GM19463 (cell line): ENCODE measurements around the gene DYNC2I2.
"Not testable (repeated sequence)": the region's sequence is repeated elsewhere in the genome, so short reads cannot be mapped to it uniquely, and the experiment has no call there.

Source experiments
- ATAC-seq: cut with Tn5 transposase; IDR thresholded peaks from one replicate; pipeline ENCODE4 v1.9.1; 2021; ENCODE audit warnings: mild to moderate bottlenecking, moderate library complexity; ENCODE audit not compliant: unreplicated experiment

Gene DYNC2I2

GRCh38 chr9:128656416-128657343 is at the start of gene DYNC2I2:
Gene DYNC2I2 (minus strand): TSS chr9:128656847. CDS start chr9:128656726, 121 bp downstream.
- peak; percentile 74 for ATAC-seq

- ATAC-seq: no peak
Observed at GRCh38 chr9:128706045-128706444, 49.4 kb upstream of the DYNC2I2 start.

- no peak for ATAC-seq
Observed at GRCh38 chr9:128705051-128705965, 48.7 kb upstream of the DYNC2I2 start.

- no peak for ATAC-seq
Observed at GRCh38 chr9:128704356-128704670, 47.7 kb upstream of the DYNC2I2 start.

GRCh38 chr9:128703616-128704355 is 47.1 kb upstream of the DYNC2I2 start:
- ATAC-seq: no peak

GRCh38 chr9:128702949-128703615 is 46.4 kb upstream of the DYNC2I2 start:
- no peak for ATAC-seq

- ATAC-seq: peak; percentile 84
Observed at GRCh38 chr9:128702445-128702948, 45.9 kb upstream of the DYNC2I2 start, which contains the start of gene PKN3. Gene PKN3 (plus strand): TSS chr9:128702503. CDS start chr9:128702916, 413 bp downstream.

- no peak for ATAC-seq
Observed at GRCh38 chr9:128701227-128701854, 44.7 kb upstream of the DYNC2I2 start.

GRCh38 chr9:128699096-128699795 is 42.6 kb upstream of the DYNC2I2 start:
- not testable (repeated sequence) for ATAC-seq

- no peak for ATAC-seq
Observed at GRCh38 chr9:128696923-128697707, 40.5 kb upstream of the DYNC2I2 start.

GRCh38 chr9:128694344-128694743 is 37.7 kb upstream of the DYNC2I2 start:
- ATAC-seq: no peak

GRCh38 chr9:128693738-128694137 is 37.1 kb upstream of the DYNC2I2 start:
- ATAC-seq: not testable (repeated sequence)

- no peak for ATAC-seq
Observed at GRCh38 chr9:128690684-128691034, 34.0 kb upstream of the DYNC2I2 start.

- ATAC-seq: no peak
Observed at GRCh38 chr9:128689820-128690683, 33.4 kb upstream of the DYNC2I2 start.

GRCh38 chr9:128689293-128689774 is 32.7 kb upstream of the DYNC2I2 start:
- ATAC-seq: peak; percentile 28

GRCh38 chr9:128688501-128689292 is 32.0 kb upstream of the DYNC2I2 start, which contains the start of gene SET:
Gene SET (plus strand): TSS chr9:128689222. CDS start chr9:128689583, 361 bp downstream.
- ATAC-seq: peak; percentile 71
